ENCODE measurements around the gene ITSN1.

Gene ITSN1

DNA sequence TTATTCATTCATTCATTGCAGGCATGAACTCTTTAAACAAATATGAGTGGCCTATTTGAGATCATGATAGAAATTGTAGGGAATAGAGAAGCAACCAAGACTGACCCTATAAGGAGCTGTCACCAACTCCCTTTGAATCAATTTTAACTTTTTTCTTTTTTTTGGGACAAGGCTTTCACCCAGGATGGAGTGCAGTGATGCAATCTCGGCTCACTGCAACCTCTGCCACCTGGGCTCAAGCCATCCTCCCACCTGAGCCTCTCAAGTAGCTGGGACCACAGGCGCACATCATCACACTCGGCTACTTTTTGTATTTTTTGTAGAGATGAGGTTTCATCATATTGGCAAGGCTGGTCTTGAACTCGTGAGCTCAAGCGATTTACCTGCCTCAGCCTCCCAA, 290.4 kb downstream of the ITSN1 start:
- DNase-seq (ENCODE audit: low read depth) = no peak

DNA sequence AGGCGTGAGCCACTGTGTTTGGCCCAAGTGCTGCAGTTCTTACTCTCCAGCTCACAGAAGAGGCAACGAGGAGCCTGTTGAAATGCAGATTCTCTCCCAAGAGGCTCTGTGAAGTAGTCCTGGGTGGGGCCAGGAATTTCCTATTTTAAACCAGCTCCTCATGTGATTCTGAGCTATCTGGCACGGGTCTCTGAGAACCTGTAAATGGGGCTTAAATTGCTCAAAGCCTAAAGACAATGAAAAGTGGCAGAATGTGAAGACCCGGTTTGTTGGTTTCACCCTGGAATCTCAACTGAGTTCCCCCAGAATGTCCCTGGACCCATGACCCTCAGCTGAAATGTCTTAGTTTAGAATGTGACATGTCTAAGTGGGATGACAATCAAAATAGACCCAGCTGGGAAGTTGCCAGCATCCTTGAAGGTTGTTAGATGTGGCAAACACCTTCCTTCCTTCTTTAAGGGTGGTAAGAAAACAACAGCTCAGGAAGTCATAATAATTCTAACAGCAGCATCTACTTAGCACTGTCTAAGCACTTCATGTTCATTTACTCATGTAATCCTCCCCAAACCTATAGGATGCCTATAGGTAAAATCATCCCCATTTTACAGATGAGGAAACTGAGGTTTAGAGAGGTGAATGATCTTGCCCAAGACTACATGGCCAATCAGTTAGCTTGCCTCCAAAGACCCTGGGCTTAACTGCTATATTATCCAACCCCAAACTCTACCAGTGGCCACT, 294.2 kb downstream of the ITSN1 start:
- DNase-seq (ENCODE audit: low read depth) = no peak

DNA sequence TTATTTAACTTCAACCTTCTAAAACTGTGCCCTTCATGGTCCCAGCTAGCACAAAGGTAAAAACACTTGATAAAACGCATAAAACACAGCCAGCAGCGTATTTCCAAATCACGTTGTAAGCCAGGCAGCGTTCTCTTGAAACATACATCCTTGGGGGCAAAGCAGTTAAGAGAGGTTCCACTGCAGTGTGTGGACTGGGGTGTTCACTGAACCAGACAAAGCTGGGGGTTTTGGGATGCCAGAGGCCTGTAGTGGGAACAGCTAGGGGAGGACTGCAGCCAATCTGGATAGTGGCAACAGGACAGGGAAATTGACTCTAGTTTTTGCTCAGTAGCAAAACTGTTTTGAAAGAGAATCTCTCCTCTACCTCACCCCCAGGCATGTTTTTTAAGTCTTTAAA, 294.8 kb downstream of the ITSN1 start:
- DNase-seq (ENCODE audit: low read depth) = no peak

DNA sequence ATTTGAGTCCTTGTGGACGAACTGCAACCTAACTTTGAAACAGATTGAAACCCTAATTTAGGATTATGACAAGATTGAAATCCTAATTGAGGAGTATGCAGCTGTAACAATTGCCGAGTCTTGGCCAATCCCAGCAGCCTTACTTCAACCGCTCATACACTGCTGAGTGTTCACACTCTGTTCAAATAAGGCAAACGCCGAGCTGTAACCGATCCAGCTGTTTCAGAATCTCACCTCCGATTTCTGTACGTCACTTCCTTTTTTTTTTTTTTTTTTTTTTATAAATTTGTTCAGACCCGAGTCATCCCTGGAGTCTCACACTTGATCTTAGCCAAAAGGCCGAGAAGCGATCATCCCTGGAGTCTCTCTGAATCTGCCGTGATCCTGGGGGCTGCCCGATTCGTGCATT, 295.6 kb downstream of the ITSN1 start:
- no peak for DNase-seq (ENCODE audit: low read depth)

DNA sequence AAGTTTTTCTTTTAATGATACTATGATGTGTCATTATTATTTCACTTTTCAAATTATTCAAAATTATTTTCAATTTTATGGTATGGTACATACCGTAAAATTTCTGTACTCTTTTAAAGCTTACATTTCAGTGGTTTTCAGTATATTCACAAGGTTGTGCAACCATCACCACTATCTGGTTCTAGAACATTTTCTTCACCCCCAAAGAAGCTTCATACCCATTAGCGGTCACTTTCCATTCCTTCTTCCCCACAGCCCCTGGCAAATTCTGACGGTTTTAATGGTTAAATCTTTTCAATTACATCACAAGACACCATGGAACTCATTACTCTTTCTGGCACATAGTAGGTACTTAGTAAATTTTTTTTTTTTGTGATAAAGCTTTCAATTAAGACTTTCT, 296.1 kb downstream of the ITSN1 start:
- no peak for DNase-seq (ENCODE audit: low read depth)

DNA sequence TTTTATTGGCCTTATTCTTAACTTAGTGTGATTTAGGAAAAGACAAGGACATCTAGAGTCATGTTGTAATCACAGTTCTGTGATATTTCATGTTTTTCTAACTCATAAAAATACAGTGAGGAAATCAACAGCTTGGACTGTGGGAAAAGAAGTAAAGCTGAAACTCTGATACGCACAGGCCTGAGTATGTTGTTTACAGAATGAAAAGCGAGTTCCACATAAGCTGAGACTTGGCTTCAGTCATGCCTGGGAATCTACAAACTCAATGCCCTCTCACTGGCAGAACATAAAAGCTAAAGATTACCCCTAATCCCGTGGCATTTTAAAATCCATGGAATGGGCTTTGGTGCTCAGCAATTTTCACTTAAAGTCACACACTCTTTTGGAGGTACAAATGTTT, 296.9 kb downstream of the ITSN1 start:
- no peak for DNase-seq (ENCODE audit: low read depth)

DNA sequence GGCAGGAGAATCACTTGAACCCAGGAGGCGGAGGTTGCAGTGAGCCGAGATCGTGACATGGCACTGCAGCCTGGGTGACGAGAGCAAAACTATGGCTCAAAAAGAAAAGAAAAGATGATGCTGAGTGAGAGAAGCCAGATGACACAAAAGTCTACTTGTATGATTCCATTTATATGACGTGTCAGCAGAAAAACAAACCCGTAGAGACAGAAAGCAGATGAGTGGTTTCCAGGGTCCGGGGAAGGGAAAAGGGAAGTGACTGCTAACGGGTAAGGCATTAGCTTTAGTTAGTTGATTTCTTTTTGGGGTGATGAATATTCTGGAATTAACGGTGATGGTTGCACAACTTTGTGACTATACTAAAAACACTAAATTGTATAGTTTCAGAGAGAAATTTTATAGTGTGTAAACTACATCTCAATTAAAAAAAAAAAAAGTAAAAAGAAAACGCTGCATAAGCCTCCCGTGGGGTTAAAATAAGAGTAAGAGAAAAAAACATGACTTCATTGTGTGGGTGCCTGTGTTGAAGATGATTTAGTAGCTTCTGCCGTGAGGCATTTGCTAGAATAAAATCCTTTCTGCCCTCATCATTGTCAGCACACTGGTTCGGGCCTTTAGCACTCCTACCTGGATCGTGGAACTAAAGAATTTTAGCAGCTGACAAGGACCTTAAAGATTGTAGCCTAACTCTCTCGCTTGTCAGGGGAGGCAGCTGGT, 298.0 kb downstream of the ITSN1 start:
- DNase-seq (ENCODE audit: low read depth) = no peak

DNA sequence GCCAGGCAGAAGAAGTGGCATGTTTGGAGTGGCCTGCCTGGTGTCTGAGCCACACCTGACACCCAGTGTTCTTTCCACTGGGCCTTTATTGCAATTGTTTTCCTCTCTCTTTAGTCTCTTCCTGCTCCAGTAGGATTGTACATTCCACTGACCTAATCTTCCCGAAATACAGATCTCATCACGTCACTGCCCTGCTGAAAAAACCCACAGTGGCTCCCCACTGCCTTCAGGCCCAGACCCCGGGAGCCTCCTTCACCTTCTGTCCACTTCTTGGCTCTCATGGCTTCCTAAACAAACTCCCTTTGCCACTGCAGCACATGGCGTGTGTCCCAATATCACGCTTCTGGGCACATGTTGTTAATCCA, 298.6 kb downstream of the ITSN1 start:
- DNase-seq (ENCODE audit: low read depth) = no peak

DNA sequence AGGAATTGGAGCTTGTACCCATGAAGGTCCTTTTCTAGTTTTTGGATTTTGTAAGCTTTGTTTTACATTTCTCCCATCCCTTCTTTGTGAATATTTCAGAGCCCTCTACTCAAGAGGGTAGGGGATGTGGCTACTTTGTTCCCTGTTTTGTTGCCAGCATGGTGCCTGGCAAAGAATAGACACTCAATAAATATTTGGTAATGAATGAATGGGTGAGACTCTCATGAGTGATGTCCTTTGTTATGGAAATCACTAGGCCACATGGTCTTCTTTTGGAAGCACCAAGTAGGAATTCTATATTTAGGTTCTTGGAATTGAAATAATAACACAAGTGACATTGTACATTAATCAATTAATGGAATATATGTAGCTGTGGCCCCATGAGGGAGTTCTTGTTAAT, 300.1 kb downstream of the ITSN1 start:
- DNase-seq (ENCODE audit: low read depth) = no peak

DNA sequence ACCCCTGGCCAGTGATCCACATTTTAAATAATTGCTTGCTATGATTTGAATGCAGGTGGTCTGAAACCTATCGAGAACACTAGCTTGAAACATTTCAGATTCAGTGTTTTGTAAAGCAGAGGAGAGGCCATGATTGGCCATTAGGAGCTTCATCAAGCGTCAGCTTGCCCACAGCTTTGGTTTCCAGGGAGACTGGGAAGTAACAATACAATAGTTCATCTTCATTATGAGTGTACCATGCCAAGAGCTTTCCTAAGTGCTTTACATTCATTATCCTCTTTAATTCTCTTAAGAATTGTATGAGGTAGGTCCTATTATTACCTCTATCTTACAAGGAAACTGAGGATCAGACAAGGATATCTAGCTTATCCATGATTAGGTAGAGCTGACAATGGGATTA, 301.0 kb downstream of the ITSN1 start:
- no peak for DNase-seq (ENCODE audit: low read depth)

DNA sequence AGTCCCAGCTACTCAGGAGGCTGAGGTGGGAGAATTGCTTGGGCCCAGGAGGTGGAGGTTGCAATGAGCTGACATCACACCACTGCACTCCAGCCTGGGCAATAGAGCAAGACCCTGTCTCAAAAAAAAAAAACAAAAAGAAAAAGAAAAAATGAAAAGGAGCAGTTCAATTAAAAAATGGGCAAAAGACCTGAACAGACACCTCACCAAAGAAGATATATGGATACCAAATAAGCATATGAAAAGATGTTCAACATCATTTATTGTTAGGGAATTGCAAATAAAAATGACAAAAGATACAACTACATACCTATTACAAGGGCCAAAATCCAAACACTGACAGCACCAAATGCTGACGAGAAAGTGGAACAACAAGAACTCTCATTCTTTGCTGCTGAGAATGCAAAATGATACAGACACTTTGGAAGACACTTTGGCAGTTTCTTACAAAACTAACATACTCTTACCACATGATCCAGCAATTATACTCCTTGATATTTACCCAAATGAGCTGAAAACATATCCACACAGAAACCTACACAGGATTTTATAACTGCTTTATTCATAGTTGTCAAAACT, 302.0 kb downstream of the ITSN1 start:
- no peak for DNase-seq (ENCODE audit: low read depth)

DNA sequence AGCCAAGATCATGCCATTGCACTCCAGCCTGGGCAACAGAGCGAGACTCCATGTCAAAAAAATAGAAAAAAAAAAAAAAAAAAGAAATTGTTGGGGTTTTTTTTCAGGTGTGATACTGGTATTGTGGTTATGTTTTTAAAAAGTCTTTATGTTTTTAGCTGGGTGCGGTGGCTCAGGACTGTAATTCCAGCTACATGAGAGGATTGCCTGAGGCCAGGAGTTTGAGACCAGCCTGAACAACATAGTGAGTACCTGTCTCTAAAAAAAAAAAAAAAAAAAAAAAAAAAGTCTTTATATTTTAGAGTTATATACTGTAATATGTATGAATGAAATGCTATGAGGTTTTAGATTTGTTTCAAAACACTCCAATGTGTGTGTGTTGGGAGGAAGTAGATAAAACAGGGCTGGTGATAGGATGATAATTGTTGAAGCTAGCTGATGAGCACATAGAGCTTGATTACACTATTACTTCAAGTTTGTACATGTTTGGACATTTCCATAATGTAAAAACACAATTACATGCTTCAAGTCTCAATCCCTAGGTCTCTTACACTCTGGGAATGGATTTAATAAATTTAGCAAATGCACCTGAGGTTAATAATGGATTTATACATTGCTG, 303.5 kb downstream of the ITSN1 start:
- no peak for DNase-seq (ENCODE audit: low read depth)

DNA sequence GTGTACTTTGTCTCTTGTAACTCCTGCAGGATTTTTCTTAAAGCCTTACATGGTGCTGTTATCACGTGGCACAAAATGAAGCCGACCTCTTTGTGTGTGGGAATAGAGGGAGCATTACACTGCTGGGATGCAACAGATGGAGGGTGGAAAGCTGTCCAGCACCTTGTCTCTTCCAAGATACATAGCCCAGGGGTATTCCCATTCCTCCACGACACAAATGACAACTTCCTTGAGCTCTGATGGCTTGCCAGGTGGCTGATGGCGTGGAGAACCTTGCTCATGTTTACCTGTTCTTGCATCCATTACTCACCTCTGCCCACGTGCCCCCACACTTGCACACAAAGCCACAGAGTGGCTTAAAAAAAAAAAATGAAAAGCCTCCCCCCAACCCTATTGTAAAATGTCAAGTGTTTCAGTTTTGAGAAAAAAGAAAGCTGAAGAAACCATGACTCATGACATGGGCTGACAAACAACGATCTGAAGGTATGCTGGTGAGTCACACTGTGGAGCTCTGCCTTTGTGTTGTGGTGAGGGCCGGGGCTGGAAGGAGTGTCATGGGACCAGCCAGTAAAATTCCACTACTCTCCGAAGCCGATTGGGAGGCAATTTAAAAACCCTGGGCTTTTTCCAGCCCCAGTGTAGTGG, 305.3 kb downstream of the ITSN1 start:
- no peak for DNase-seq (ENCODE audit: low read depth)

DNA sequence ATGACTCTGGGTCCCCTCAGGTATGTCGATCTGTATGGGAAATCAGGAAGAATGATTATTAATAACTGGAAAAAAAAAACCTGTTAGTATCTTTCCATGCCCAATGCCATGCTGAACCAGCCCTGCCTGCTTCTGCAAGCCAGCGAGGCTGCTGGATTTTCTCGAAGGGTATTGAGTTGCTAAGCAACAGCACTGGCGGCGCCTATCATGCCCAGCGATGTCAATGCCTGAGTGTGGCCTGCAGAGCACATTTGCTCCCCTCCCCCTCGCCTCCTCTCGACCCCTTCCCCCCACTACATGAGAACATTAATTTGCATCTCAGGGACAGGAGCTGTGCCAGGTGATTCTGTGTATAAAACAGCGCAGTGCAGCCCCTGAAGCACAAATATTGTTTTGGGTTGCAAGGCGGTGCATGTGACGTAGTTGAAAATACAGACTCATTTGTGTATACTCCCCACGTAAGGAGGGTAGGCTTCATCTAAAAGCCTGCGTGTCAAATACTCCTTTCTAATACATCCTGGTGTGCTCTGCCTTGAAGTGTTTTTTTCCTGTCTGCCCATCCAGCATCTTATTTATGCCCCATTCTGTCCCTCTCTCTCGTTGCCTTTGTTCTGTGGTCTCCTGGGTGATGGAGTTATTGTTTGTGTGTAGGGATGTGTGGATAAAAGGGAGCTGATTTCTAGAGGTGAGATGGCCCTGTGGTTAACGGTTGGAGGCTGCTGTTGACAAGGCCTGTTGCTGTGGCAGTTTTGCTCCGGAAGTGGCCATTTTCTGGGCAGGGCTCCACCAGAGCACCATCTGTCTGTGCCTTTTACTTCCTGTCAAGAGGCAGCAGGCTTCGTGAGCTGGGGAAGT, 306.0 kb downstream of the ITSN1 start:
- no peak for DNase-seq (ENCODE audit: low read depth)

DNA sequence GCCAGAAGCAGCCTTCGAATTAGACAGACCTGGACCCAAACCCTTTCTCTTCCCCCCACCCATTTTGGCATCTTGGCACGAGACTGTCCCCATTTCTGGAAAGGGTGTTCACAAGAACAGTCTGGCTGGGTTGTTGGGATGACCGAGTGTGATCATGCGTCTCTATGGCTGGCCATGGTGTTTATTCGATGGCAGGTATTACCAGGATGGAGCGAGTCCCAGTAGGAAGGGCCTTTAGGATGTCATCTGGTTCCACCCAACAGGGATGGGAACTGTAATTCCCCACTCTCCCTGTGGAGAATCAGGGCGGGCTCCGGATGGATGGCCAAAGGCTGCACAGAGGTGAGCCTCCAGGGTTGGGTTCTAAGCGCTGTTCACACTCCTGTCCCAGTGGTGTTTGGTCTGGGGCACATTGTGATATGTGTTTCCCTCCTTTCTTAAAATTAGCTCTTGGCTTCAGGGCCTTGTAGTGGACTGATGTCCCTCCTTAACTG, 306.7 kb downstream of the ITSN1 start:
- no peak for DNase-seq (ENCODE audit: low read depth)
